Bronchus fibroblast of lung (primary cell): ENCODE measurements around the gene BAHCC1. TPM values are rescaled to one million over a fixed set of nuclear protein-coding genes. Genes with fewer than 3 reads are reported as not detected.

ENCODE experiments used
- total RNA-seq: library from RNA; depleted of rRNA; stranded (reverse); fragments of >200 nt; gene quantifications from 2 replicates; pipeline ENCODE4 v1.2.3, GENCODE V29; 2015

The BAHCC1 gene
- 8.3 and 8.4 TPM in 2 replicates for total RNA-seq

DNA sequence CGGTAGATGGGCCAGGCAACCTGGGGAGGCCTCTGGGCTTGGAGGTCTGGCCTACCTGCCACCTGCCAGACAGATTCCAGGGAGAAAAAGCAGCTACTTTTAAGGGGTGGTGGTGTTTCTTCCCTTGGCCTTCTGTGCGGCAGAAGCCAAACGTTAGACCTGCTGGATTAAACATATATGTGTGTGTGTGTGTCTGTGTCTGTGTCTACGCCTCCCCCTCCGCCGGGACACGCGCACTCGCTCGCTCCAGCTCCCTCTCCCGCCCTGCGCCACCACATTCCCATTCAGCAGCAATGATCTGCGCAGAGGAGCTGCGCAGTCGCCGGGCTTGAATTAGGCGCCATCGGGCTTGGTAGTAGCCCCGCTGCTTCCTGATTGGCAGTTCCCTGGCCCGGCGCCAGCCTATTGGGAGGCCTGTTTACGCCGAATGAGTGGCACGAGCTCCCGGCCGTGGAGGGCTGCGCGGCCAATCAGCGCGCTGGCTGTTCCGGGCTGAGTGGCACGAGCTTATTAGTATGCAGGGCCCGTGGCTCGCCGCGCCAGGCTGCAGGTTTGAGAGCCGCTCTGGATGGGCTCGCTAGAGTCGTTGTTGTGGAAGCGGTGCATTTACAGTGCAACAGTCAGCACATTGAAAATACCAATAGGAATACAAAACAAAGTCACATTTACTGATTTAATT lies at the start of gene BAHCC1:
Gene BAHCC1, plus strand, starts transcription at position 537 of the 679 bp plus-strand sequence. CDS start 4,283 bp downstream, outside the sequence.

DNA sequence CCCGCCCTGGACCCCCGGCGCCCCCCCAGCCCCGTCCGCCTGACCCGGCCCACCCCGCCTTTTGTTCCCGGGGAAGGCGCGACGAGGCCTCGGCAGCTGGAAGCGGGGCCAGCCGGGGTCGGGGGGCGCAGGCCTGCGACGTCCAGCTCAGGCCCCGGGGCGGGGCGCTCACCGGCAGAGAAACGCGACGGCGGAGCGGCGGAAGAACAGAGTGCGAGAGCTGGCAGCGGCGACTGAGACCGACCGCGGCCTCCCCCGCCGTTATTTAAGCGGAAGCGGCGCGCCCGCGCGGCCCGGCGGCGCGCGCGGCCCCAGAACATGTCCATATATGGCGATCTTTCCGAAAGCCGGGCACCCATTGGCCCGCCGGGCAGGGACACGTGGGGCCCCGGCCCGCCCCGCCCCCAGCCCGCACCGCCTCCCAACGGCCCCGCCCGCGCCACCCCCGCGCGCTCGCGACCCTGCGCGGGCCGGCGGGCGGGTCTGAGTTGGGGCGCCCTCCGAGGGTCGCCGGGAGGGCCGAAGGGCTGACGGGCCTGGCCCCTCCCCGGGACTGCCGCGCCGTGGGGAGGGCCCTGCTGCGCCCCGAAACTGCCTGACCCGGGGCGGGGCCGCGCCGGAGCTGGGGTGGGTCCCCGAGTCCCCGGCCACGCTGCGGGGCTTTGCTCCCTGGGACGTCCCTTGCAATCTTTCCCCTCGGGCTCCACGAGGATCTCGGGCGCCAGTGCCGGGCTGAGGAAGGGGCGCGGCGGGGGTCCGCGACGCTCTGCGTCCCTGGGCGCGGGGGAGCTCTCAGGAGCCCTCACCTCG lies 117.5 kb downstream of the BAHCC1 start, which contains the start of gene ACTG1:
Gene ACTG1, minus strand, starts transcription at position 238 of the 810 bp plus-strand sequence. CDS start 445 bp downstream, outside the sequence.

Other genes starting within 250 kb of the BAHCC1 start
- not detected in 2 replicates for gene PVALEF, start 229.9 kb upstream of the BAHCC1 start, total RNA-seq
- gene AATK, start 229.2 kb upstream of the BAHCC1 start, total RNA-seq: 0.15 and 0.17 TPM in 2 replicates
- 11.9 and 14.1 TPM in 2 replicates for gene CEP131, start 172.5 kb upstream of the BAHCC1 start, total RNA-seq
- 13.7 and 16.0 TPM in 2 replicates for gene TEPSIN, start 156.4 kb upstream of the BAHCC1 start, total RNA-seq
- 47.0 and 56.8 TPM in 2 replicates for gene NDUFAF8, start 156.1 kb upstream of the BAHCC1 start, total RNA-seq
- 52.9 and 58.0 TPM in 2 replicates for gene SLC38A10, start 100.2 kb upstream of the BAHCC1 start, total RNA-seq
- gene ACTG1, start 117.3 kb downstream of the BAHCC1 start, total RNA-seq: 10,312 and 10,388 TPM in 2 replicates
- 0.15 TPM in 1 of 2 replicates, not detected in the other for gene FSCN2, start 132.9 kb downstream of the BAHCC1 start, total RNA-seq
- 26.6 and 30.3 TPM in 2 replicates for gene FAAP100, start 156.9 kb downstream of the BAHCC1 start, total RNA-seq
- gene NPLOC4, start 241.7 kb downstream of the BAHCC1 start, total RNA-seq: 46.4 and 48.6 TPM in 2 replicates
- 0.34 and 0.59 TPM in 2 replicates for gene TSPAN10, start 241.7 kb downstream of the BAHCC1 start, total RNA-seq